GM10248 (cell line): Measurements from ENCODE around the gene NLGN2.

ENCODE experiments used
- CTCF ChIA-PET: fragments of 300-600 bp; sonication (Branson Sonifier 250); formaldehyde crosslinking; extraction: SDS; loops from one replicate; lab custom pipeline; 2021; ENCODE audit warnings: antibody characterized with exemption; lab: Yijun Ruan, JAX
- POLR2A ChIA-PET: fragments of 350-650 bp; sonication (Branson Sonifier 250); formaldehyde crosslinking; extraction: SDS; loops from one replicate; lab custom pipeline; 2020; ENCODE audit warnings: antibody characterized with exemption; lab: Yijun Ruan, JAX
- DNase-seq: peaks from one replicate; pipeline ENCODE4 v3.0.0; 2012; ENCODE audit errors: extremely low spot score
- CTCF ChIP-seq: IDR thresholded peaks from 2 replicates; pipeline ENCODE4 v1.5.1; 2012; ENCODE audit warnings: mild to moderate bottlenecking, low read depth; ENCODE audit errors: extremely low read depth, missing control alignments, control extremely low read depth

The NLGN2 gene

GRCh38 chr17:7369825-7370224 is 37.8 kb upstream of the NLGN2 start:
- TF ChIP-seq CTCF, result no peak
- POLR2A ChIA-PET, result no interaction called here
- CTCF ChIA-PET, result interaction anchor here (1.1 to 2.1 kb wide), 3 partner anchors 14 to 19 kb away, joined by 3 to 14 read pairs (median 10); partner anchors contain the start of gene TMEM95
- no peak for DNase-seq

GRCh38 chr17:7370853-7371252 is 36.8 kb upstream of the NLGN2 start:
- no peak for DNase-seq
- CTCF ChIA-PET, result interaction anchor here (2.1 kb wide), 2 partner anchors 15 to 18 kb away, joined by 10 to 14 read pairs; partner anchors contain the start of gene TMEM95
- POLR2A ChIA-PET, result no interaction called here
- TF ChIP-seq CTCF, result no peak

- POLR2A ChIA-PET, result no interaction called here
- CTCF ChIA-PET, result interaction anchor here (1.0 to 3.5 kb wide), 3 partner anchors 18 to 78 kb away, joined by 3 to 16 read pairs (median 3); partner anchors contain the start of gene TMEM95
Measured at GRCh38 chr17:7374353-7374752, 33.3 kb upstream of the NLGN2 start.

DNA sequence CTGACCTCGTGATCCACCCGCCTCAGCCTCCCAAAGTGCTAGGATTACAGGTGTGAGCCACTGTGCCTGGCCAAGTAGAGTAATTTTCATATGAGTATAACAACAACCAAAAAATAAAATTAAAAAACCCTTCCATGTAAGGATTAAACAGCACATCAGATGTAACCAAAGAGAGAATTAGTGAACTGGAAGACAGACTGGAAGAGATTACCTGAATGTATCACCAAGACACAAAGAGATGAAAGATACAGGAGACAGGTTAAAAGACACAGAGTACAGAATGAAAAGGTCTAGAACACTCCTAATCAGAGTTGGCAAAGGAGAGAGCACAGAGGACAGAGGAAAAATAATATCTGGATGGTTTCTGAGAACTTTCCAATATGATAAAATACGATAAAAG is 28.5 kb upstream of the NLGN2 start:
- CTCF ChIA-PET, result no interaction called here

More at GRCh38 chr17:7374353-7374752, 33.3 kb upstream of the NLGN2 start:
- TF ChIP-seq CTCF, result no peak
- DNase-seq, result no peak

GRCh38 chr17:7380321-7380720 is 27.3 kb upstream of the NLGN2 start:
- no peak for TF ChIP-seq CTCF
- DNase-seq, result no peak
- ChIA-PET POLR2A (interaction anchor here (0.6 kb wide), 1 partner anchor 108 kb away, joined by 3 read pairs; no protein-coding TSS in a partner anchor), CTCF (no interaction called here)

More for the DNA sequence above, 28.5 kb upstream of the NLGN2 start:
- no peak for DNase-seq
- POLR2A ChIA-PET, result no interaction called here
- no peak for TF ChIP-seq CTCF

GRCh38 chr17:7380855-7381683 is 26.6 kb upstream of the NLGN2 start, which contains the start of gene TNK1:
TNK1 (plus strand) TSS chr17:7381089; CDS start chr17:7382927, 1,838 bp downstream.
- POLR2A ChIA-PET, result interaction anchor here (0.6 to 0.7 kb wide), 2 partner anchors 27 to 269 kb away, joined by 3 read pairs; no protein-coding TSS in a partner anchor
- CTCF ChIA-PET, result no interaction called here
- DNase-seq, result no peak
- TF ChIP-seq CTCF, result no peak
